ENCODE results near the gene SH3RF1.

The SH3RF1 gene

DNA sequence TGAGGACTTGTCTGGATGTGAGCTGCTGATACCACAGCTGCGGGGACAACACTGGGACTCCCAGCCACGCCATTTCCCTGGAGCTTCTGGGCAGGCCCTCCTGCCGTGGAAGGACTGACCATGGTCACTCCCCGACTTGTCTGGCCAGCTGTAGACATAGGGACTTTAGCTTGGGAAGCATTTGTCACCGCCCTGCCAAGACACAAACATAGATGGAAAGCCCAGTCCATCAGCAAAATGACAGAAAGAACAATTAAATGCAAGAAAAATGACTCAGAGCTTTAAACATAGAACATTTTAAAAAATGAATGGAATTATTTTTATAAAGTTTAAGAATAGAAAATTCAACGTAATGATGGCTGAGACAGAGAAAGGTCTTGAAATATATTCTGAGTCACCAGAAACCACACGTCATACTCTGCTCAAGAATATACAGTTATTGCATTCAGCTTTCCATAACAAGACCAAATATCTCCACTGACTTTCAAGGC is 153.1 kb downstream of the SH3RF1 start:
- TF ChIP-seq PAX5 (IDR thresholded peaks at IDR 0.05; ENCODE audit: insufficient read depth, low read length, severe bottlenecking) = no peak
- DNase-seq (ENCODE audit: insufficient read length, low spot score) (no peak), FAIRE-seq (no peak)

DNA sequence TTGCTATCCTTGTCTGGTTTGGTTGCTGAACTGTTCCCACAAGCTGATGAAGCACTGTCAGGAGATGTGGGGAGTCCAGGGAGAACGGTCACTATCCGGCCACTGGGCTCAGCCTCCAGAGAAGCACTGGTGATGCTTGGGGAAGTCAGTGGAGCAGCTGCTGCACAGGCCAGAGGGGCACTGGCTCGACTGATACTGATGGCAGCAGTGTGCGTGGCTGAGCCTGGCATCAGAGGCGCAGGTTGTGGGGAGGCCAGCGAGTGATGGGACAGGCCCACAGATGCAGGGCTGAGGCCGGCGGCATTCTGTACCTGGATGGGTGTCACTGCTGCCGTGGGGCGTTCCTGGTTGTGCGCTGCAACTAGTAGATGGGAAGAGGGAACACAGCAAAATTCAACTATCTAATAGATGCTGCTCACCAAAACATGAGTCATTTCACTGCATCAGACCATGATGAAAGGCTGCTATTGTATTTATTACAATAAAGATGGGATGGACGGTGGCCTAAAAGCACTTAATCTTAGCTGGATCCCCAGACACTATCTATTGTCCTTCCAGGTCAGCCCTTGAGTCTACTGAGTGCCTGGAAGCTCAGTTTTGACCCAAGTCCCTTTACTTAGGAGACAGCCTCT is 154.4 kb downstream of the SH3RF1 start:
- peak; percentile 62 for FAIRE-seq
- DNase-seq (ENCODE audit: insufficient read length, low spot score) = no peak
- TF ChIP-seq POU2F2 (IDR thresholded peaks at IDR 0.05; ENCODE audit: low read depth, low read length) = no peak
- TF ChIP-seq POLR2A (IDR thresholded peaks at IDR 0.05; ENCODE audit: low read depth, low read length) = no peak
- no peak for TF ChIP-seq PAX5 (IDR thresholded peaks at IDR 0.05; ENCODE audit: insufficient read depth, low read length, severe bottlenecking)
- no peak for TF ChIP-seq SPI1 (IDR thresholded peaks at IDR 0.05; ENCODE audit: low read depth, low read length)

DNA sequence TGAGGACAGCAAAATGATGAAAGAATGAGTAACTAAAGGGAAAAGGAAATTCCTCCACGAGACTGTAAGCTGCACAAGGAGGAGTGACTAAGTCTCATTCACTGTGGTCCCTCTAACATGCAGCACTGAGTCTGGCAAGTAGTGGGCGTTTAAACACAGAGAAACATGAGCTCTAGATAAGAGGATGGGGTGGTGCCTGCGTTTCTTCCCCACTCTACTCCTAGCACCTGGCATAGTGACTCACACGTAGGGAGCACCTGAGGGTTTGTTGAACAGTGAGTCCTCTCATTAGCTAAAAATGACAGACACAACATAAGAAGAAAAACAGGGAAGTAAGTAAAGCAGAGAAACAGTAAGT is 154.9 kb downstream of the SH3RF1 start:
- no peak for TF ChIP-seq POLR2A (IDR thresholded peaks at IDR 0.05; ENCODE audit: low read depth, low read length)
- TF ChIP-seq PAX5 (IDR thresholded peaks at IDR 0.05; ENCODE audit: insufficient read depth, low read length, severe bottlenecking) = no peak
- TF ChIP-seq POU2F2 (IDR thresholded peaks at IDR 0.05; ENCODE audit: low read depth, low read length) = no peak
- TF ChIP-seq SPI1 (IDR thresholded peaks at IDR 0.05; ENCODE audit: low read depth, low read length) = no peak
- DNase-seq (ENCODE audit: insufficient read length, low spot score) (no peak), FAIRE-seq (no peak)

DNA sequence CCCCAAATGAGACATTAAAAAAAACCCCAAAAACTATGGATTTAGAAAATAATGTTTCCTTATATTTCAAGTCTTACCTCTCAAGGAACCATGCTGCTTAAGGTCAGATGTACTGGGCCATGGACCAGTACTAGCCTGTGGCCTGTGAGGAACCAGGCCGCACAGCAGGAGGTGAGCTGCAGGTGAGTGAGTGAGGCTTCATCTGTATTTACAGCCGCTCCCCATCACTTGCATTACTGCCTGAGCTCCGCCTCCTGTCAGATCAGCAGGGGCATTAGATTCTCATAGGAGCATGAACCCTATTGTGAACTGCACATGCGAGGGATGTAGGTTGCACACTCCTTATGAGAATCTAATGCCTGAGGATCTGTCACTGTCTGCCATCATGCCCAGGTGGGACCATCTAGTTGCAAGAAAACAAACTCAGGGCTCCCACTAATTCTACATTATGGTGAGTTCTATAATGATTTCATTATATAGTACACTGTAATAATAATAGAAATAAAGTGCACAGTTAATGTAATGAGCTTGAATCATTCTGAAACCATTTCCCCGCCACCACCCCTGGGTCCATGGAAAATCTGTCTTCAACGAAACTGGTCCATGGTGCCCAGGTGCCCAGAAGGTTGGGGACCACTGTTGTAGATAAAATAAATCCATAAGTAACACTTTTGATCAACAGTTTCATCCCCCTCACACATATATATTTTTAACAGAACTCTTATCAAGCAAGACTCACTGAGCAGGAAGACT is 155.4 kb downstream of the SH3RF1 start:
- TF ChIP-seq TAF1 (IDR thresholded peaks at IDR 0.05; ENCODE audit: low read depth, low read length) (no peak), PAX5 (IDR thresholded peaks at IDR 0.05; ENCODE audit: insufficient read depth, low read length, severe bottlenecking) (no peak), POU2F2 (IDR thresholded peaks at IDR 0.05; ENCODE audit: low read depth, low read length) (no peak), POLR2A (IDR thresholded peaks at IDR 0.05; ENCODE audit: low read depth, low read length) (no peak), SPI1 (IDR thresholded peaks at IDR 0.05; ENCODE audit: low read depth, low read length) (no peak), POLR2AphosphoS5 (IDR thresholded peaks at IDR 0.05; ENCODE audit: low read depth, low read length) (no peak)
- no peak for DNase-seq (ENCODE audit: insufficient read length, low spot score)

DNA sequence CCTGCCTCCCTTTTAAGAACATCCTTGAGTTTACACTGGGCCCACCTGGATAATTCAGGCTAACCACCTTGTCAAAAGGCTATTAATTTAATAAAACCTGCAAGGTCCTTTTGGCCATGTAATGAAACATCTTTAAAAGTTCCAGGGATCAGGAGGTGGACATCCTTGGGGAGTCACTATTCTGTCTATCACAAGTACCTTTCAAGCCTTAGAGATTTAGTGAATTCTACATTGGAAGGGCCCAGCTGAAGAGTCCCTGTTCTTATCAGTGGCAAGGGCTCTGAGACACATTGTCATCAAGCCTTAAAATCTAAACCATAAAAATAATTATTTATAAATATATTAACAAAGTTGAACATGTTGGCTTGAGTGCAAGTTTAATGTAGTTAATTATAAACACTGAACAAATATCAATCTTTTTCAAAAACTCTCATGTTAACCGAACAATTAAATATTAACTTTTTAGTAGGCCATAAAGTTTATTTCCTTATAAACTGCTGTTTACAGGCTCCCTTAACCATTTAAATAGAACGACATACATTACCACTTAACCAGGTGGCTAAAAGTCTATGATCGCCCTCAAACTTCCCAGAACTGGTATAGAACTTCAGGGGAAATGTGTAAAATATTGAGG is 156.3 kb downstream of the SH3RF1 start:
- FAIRE-seq = no peak
- DNase-seq (ENCODE audit: insufficient read length, low spot score) = no peak
- TF ChIP-seq POLR2A (IDR thresholded peaks at IDR 0.05; ENCODE audit: low read depth, low read length) (no peak), POLR2AphosphoS5 (IDR thresholded peaks at IDR 0.05; ENCODE audit: low read depth, low read length) (no peak), TAF1 (IDR thresholded peaks at IDR 0.05; ENCODE audit: low read depth, low read length) (no peak), SPI1 (IDR thresholded peaks at IDR 0.05; ENCODE audit: low read depth, low read length) (no peak), PAX5 (IDR thresholded peaks at IDR 0.05; ENCODE audit: insufficient read depth, low read length, severe bottlenecking) (no peak), POU2F2 (IDR thresholded peaks at IDR 0.05; ENCODE audit: low read depth, low read length) (no peak)

More for the DNA sequence above, 155.4 kb downstream of the SH3RF1 start:
- FAIRE-seq = no peak

DNA sequence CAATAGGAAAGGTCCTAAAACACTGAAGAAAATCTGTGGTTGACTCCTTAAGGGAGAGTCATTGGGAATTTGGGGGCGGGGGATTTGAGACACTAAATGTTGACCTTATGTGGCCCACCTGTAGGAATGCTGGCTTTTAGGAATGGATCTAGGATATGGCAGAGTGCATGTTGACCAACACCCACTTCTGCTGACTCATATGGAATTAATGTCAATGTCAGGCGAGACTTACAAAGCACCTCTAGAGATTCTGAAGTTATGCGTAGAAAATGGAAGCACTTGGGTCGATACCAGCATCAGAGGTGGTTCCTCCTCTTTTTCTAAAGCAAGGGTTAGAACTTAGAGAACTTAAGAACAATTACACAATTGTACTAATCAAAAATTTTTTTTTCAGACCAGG is 160.1 kb downstream of the SH3RF1 start:
- no peak for TF ChIP-seq POU2F2 (IDR thresholded peaks at IDR 0.05; ENCODE audit: low read depth, low read length)
- no peak for TF ChIP-seq POLR2A (IDR thresholded peaks at IDR 0.05; ENCODE audit: low read depth, low read length)
- no peak for TF ChIP-seq SPI1 (IDR thresholded peaks at IDR 0.05; ENCODE audit: low read depth, low read length)
- TF ChIP-seq POLR2AphosphoS5 (IDR thresholded peaks at IDR 0.05; ENCODE audit: low read depth, low read length) = no peak
- TF ChIP-seq TAF1 (IDR thresholded peaks at IDR 0.05; ENCODE audit: low read depth, low read length) = no peak
- TF ChIP-seq PAX5 (IDR thresholded peaks at IDR 0.05; ENCODE audit: insufficient read depth, low read length, severe bottlenecking) = no peak
- FAIRE-seq = no peak
- DNase-seq (ENCODE audit: insufficient read length, low spot score) = no peak

DNA sequence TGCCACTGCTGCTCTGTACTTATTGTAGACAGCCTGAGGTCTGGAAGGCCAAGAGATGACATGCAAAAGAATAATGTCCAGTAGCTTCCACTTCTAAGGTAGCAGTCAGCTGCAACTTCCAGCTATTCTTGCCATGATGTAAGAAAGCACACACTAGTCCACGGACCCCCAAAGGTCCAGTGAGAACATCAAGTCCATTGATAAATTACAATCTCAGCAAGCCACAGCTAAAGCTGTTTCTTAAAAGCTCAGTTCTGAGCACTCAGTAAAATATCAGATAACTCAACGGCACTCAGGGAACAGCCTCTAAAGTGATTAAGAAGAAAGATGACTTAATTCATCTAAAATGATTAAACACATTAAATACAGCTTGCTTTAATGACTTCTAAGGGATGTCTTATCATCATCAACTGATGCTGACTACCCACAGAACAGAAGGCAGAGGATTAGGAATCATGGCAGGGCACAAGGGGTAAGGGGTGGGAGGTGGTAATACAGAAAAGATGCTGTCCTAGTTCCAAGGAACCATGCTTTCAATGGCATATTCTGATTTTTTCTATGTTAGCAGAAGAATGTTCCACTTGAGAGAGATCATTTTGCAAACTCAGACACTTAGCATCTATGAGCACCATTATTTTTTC is 161.6 kb downstream of the SH3RF1 start:
- FAIRE-seq (no peak), DNase-seq (ENCODE audit: insufficient read length, low spot score) (no peak)

DNA sequence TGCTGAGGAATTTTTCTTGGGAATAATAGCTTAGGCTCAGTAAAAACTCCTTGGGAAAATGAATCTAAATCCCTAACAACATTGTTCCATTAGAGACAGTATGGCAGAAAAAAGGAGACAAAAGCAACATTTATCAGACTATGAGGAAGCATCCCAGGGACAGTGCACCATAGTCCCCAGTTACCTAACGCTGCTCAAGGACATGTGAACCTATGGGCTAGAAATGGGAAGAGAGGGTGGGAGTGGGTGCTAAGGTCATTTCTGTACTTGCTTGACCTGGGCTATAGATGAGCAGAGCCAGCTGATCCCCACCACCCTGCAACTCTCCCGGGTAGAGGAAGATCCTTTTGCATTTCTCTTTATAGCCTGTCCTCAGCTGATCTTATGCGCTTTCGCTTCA is 162.5 kb downstream of the SH3RF1 start:
- TF ChIP-seq POLR2A (IDR thresholded peaks at IDR 0.05; ENCODE audit: low read depth, low read length) (no peak), POU2F2 (IDR thresholded peaks at IDR 0.05; ENCODE audit: low read depth, low read length) (no peak), TAF1 (IDR thresholded peaks at IDR 0.05; ENCODE audit: low read depth, low read length) (no peak)
- DNase-seq (ENCODE audit: insufficient read length, low spot score) (no peak), FAIRE-seq (no peak)

More for the DNA sequence above, 161.6 kb downstream of the SH3RF1 start:
- TF ChIP-seq POLR2AphosphoS5 (IDR thresholded peaks at IDR 0.05; ENCODE audit: low read depth, low read length) = no peak
- TF ChIP-seq PAX5 (IDR thresholded peaks at IDR 0.05; ENCODE audit: insufficient read depth, low read length, severe bottlenecking) = no peak
- no peak for TF ChIP-seq POU2F2 (IDR thresholded peaks at IDR 0.05; ENCODE audit: low read depth, low read length)
- no peak for TF ChIP-seq POLR2A (IDR thresholded peaks at IDR 0.05; ENCODE audit: low read depth, low read length)
- TF ChIP-seq TAF1 (IDR thresholded peaks at IDR 0.05; ENCODE audit: low read depth, low read length) = no peak
- no peak for TF ChIP-seq SPI1 (IDR thresholded peaks at IDR 0.05; ENCODE audit: low read depth, low read length)

DNA sequence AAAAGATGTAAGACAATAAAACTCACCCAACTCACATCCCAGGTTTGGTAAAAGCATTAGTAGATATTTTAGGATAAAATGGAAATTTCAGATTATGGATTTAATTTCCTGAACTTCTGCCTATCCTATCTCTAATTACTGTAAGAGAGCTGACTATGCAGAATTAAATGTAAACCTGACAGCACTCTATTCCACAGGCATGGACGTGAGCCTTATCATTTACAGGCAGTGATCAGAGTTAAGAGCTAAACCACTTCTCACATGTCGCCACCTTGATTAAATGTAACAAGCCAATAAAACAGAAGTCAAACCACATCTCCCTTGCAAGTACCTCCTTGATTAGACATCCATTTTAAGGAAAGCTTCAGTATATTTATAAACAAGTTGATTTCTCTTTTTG is 163.2 kb downstream of the SH3RF1 start:
- FAIRE-seq (no peak), DNase-seq (ENCODE audit: insufficient read length, low spot score) (no peak)
- TF ChIP-seq POU2F2 (IDR thresholded peaks at IDR 0.05; ENCODE audit: low read depth, low read length) (no peak), TAF1 (IDR thresholded peaks at IDR 0.05; ENCODE audit: low read depth, low read length) (no peak), SPI1 (IDR thresholded peaks at IDR 0.05; ENCODE audit: low read depth, low read length) (no peak), POLR2A (IDR thresholded peaks at IDR 0.05; ENCODE audit: low read depth, low read length) (no peak), POLR2AphosphoS5 (IDR thresholded peaks at IDR 0.05; ENCODE audit: low read depth, low read length) (no peak), PAX5 (IDR thresholded peaks at IDR 0.05; ENCODE audit: insufficient read depth, low read length, severe bottlenecking) (no peak)

All from GM12891 (cell line).